Measurements from ENCODE around the gene MRPS11.

Gene MRPS11

DNA sequence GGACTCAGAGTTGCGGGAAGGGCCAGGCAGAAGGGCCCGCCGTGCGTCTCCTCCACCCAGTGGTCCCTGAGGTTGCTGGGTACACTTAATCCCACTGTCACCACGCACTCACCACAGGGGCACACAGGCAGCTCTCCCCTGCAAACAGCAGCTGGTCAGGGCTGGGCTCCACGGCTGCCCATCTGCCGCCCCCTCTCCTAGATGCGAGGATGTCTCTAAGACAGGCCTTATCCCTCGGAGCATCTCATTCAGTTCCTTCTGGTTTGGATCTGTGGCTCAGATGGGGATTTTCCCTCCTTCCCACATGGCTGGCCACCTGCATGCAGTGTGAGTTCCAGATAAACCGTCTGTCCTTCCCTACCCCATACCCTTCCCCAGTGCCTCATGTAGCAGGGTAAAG, 26.3 kb downstream of the MRPS11 start:
- no peak overlapping the region for H2AFZ ChIP-seq (ENCODE audit: low read depth)
- H4K20me1 ChIP-seq (ENCODE audit: insufficient read depth): no peaks in the 10 kb centered on the region
- H3K27me3 ChIP-seq (ENCODE audit: insufficient read depth, low read depth): no peaks in the 10 kb centered on the region
- no peak overlapping the region for H3K4me2 ChIP-seq
- H3K79me2 ChIP-seq (ENCODE audit: insufficient read depth, low read depth): no peaks in the 10 kb centered on the region
- TF ChIP-seq, protein P1, sequence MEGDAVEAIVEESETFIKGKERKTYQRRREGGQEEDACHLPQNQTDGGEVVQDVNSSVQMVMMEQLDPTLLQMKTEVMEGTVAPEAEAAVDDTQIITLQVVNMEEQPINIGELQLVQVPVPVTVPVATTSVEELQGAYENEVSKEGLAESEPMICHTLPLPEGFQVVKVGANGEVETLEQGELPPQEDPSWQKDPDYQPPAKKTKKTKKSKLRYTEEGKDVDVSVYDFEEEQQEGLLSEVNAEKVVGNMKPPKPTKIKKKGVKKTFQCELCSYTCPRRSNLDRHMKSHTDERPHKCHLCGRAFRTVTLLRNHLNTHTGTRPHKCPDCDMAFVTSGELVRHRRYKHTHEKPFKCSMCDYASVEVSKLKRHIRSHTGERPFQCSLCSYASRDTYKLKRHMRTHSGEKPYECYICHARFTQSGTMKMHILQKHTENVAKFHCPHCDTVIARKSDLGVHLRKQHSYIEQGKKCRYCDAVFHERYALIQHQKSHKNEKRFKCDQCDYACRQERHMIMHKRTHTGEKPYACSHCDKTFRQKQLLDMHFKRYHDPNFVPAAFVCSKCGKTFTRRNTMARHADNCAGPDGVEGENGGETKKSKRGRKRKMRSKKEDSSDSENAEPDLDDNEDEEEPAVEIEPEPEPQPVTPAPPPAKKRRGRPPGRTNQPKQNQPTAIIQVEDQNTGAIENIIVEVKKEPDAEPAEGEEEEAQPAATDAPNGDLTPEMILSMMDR (conservative IDR thresholded peaks at IDR 0.05; ENCODE audit: low read depth, low read length): no peak
- H3K27ac ChIP-seq: no peak overlapping the region
- H3K4me3 ChIP-seq (IDR thresholded peaks at IDR 0.05; ENCODE audit: insufficient read depth, low read depth, low read length): no peak overlapping the region
- H3K4me1 ChIP-seq (ENCODE audit: low read depth, poor library complexity, severe bottlenecking): no peaks in the 10 kb centered on the region
- no peaks in the 10 kb centered on the region for H3K36me3 ChIP-seq (ENCODE audit: insufficient read depth)
- H3K9ac ChIP-seq: no peak overlapping the region

DNA sequence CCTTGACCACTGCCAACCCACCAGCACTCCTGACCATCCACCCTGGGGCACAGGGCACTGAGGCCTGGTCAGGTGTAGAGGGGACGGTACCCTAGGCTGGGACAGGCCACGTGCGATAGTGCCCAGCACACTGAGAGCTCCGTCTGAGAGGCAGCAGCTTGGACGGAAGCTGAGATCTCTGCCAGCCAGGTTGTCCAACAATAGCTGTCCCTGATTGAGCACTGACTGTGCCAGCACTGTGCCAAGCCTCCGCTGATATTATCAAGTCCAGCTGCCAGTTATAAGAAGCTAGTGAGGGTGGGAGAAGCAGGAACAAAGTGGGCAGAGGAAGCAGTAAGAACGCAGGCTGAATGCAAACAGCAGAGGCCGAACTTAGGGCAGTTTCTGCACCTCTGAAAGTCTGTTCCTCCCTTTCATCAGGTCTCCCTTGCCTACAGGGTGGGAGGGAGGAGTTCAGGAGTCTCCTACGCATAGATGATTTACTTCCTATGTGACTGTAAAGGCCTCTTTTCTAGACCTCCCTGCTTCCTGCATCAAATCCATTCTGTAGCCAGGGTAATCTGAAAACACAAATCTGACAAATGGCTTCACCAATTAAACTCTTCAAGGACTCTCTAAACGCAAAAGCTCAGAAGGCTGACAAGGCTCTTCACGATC, 29.7 kb downstream of the MRPS11 start:
- H3K27ac ChIP-seq: no peak overlapping the region
- H2AFZ ChIP-seq (ENCODE audit: low read depth): no peak overlapping the region
- no peaks in the 10 kb centered on the region for H3K4me1 ChIP-seq (ENCODE audit: low read depth, poor library complexity, severe bottlenecking)
- no peaks in the 10 kb centered on the region for H4K20me1 ChIP-seq (ENCODE audit: insufficient read depth)
- H3K4me3 ChIP-seq (IDR thresholded peaks at IDR 0.05; ENCODE audit: insufficient read depth, low read depth, low read length): no peak overlapping the region
- TF ChIP-seq, protein P1 (conservative IDR thresholded peaks at IDR 0.05; ENCODE audit: low read depth, low read length): no peak
- no peak overlapping the region for H3K4me2 ChIP-seq
- no peaks in the 10 kb centered on the region for H3K27me3 ChIP-seq (ENCODE audit: insufficient read depth, low read depth)
- H3K79me2 ChIP-seq (ENCODE audit: insufficient read depth, low read depth): no peaks in the 10 kb centered on the region
- no peaks in the 10 kb centered on the region for H3K36me3 ChIP-seq (ENCODE audit: insufficient read depth)
- no peak overlapping the region for H3K9ac ChIP-seq

DNA sequence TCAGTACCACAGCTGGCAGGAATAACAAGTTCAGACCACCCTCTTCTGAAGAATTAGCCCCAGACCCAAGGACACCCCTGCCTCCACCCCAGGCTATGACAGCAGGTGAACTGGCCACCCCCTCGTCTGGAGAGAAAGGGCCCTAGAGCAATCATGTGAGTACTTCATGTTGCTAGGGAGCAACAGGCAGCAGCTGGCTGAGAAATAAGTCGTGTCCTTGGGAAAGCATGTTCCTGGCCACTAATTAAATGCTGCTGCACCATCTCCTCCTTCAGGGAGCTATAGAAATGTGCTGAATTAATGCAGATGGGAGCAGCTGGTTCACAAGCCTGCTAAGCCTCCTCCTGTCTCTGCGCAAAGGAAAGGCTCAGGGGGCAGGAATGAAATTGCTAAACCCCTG, 31.5 kb downstream of the MRPS11 start:
- no peaks in the 10 kb centered on the region for H4K20me1 ChIP-seq (ENCODE audit: insufficient read depth)
- no peak overlapping the region for H2AFZ ChIP-seq (ENCODE audit: low read depth)
- H3K79me2 ChIP-seq (ENCODE audit: insufficient read depth, low read depth): no peaks in the 10 kb centered on the region
- H3K36me3 ChIP-seq (ENCODE audit: insufficient read depth): no peaks in the 10 kb centered on the region
- no peak overlapping the region for H3K4me3 ChIP-seq (IDR thresholded peaks at IDR 0.05; ENCODE audit: insufficient read depth, low read depth, low read length)
- TF ChIP-seq, protein P1 (conservative IDR thresholded peaks at IDR 0.05; ENCODE audit: low read depth, low read length): no peak
- H3K27me3 ChIP-seq (ENCODE audit: insufficient read depth, low read depth): no peaks in the 10 kb centered on the region
- no peak overlapping the region for H3K27ac ChIP-seq
- no peak overlapping the region for H3K9ac ChIP-seq
- H3K4me2 ChIP-seq: no peak overlapping the region
- H3K4me1 ChIP-seq (ENCODE audit: low read depth, poor library complexity, severe bottlenecking): no peaks in the 10 kb centered on the region

DNA sequence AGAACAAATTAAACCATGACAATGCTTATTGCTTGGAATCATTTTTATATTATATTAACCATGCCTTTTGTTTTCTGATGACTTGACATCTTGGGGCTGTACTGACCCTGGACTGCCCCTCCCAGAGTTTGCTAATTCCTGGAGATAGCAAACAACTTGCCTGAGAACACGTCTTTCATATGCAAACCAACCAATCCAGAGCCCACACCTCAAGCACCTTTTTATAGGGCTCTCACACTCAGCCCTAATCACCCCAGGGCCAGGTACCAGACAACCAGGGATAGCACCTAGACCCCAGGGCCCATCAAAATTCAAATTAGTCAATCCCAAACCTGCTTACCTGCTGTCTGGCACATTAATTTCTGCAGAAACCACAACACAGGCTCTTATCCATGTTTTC, 36.9 kb downstream of the MRPS11 start:
- Histone ChIP-seq H3K27ac (no peak overlapping the region), H3K79me2 (ENCODE audit: insufficient read depth, low read depth) (no peaks in the 10 kb centered on the region), H3K36me3 (ENCODE audit: insufficient read depth) (no peaks in the 10 kb centered on the region), H3K4me1 (ENCODE audit: low read depth, poor library complexity, severe bottlenecking) (peaks cover 7% of the 10 kb centered on the region), H2AFZ (ENCODE audit: low read depth) (no peak overlapping the region), H3K27me3 (ENCODE audit: insufficient read depth, low read depth) (no peaks in the 10 kb centered on the region), H3K9ac (no peak overlapping the region), H3K4me3 (IDR thresholded peaks at IDR 0.05; ENCODE audit: insufficient read depth, low read depth, low read length) (no peak overlapping the region), H3K4me2 (no peak overlapping the region), H4K20me1 (ENCODE audit: insufficient read depth) (no peaks in the 10 kb centered on the region)
- TF ChIP-seq, protein P1 (conservative IDR thresholded peaks at IDR 0.05; ENCODE audit: low read depth, low read length): no peak
